Vagina (tissue), 2 donors: ENCODE data around the gene PROX1.

Source experiments
- POLR2A ChIP-seq, 2 donors: fragments of 450-650 bp; IDR thresholded peaks; one replicate each; pipeline ENCODE4 v1.6.1; 2017; ENCODE audit warnings: antibody characterized with exemption in 2 of 2, mild to moderate bottlenecking in 2 of 2, moderate library complexity in 2 of 2
- POLR2AphosphoS5 ChIP-seq, 2 donors: sonication (generic); formaldehyde crosslinking; IDR thresholded peaks; one replicate each; pipeline ENCODE4 v1.9.0; 2017; ENCODE audit warnings: antibody characterized with exemption in 2 of 2, mild to moderate bottlenecking in 2 of 2, low read depth in 1 of 2; ENCODE audit not compliant: insufficient read depth in 1 of 2
- TF ChIP-seq, protein P1 (sequence below), 3 experiments: fragments of 450-650 bp in 2 of 3; fragments of 200-600 bp in 1 of 3; sonication (generic) in 1 of 3; IDR thresholded peaks; one replicate each; pipeline ENCODE4 v1.5.1; 2017 to 2019; ENCODE audit warnings: antibody characterized with exemption in 3 of 3, mild to moderate bottlenecking in 2 of 3, moderate library complexity in 2 of 3

DNA sequence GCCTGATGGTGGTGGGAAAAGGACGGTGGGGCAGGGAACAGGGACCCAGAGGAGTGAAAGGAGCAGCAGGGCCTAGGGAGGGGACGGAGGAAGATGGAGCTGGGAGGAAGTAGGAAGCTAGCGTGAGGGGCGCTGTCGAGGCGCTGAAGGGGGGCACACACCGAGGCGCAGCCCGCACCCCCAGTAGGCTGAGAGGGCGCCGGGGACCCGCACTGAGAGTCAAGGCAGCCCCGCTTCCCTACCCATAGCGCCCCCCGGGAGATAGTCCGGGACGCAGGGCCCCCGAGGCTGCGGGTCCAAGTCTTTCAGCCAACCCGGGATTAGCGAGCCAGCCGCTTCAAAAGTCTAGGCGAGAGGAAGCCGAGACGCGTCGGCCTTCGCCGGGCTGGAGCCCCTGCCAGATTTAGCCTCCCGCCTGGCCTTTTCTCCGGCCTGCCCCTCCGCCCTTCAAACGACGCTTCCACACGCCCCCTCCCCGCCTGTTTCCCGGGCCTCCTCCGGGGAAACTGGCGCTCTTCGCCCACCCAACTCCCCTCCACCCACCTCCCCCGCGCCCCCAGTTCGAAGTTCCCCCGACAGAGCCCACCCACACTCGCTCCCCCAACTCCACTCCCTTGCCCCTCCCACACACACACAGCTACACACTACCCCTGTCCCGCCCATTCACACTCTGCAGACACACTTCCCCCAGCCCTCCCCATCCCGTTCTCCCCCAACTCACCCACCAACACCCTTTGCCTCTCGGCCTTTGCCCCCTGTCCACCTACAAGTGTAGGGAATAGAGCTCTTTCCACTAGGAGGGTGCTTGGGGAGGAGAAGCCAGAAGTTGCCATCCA lies 7.8 kb upstream of the PROX1 start:
- TF ChIP-seq, protein P1, sequence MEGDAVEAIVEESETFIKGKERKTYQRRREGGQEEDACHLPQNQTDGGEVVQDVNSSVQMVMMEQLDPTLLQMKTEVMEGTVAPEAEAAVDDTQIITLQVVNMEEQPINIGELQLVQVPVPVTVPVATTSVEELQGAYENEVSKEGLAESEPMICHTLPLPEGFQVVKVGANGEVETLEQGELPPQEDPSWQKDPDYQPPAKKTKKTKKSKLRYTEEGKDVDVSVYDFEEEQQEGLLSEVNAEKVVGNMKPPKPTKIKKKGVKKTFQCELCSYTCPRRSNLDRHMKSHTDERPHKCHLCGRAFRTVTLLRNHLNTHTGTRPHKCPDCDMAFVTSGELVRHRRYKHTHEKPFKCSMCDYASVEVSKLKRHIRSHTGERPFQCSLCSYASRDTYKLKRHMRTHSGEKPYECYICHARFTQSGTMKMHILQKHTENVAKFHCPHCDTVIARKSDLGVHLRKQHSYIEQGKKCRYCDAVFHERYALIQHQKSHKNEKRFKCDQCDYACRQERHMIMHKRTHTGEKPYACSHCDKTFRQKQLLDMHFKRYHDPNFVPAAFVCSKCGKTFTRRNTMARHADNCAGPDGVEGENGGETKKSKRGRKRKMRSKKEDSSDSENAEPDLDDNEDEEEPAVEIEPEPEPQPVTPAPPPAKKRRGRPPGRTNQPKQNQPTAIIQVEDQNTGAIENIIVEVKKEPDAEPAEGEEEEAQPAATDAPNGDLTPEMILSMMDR (IDR thresholded peaks at IDR 0.05) = no peak
- TF ChIP-seq POLR2A (IDR thresholded peaks at IDR 0.05) = no peak
- no peak for TF ChIP-seq POLR2AphosphoS5 (IDR thresholded peaks at IDR 0.05; ENCODE audit: insufficient read depth in 1 of 2, low read depth in 1 of 2)
